Effector memory CD8-positive, alpha-beta T cell (primary cell): ENCODE measurements around the gene CPSF7.
"Not testable (repeated sequence)": the region's sequence is repeated elsewhere in the genome, so short reads cannot be mapped to it uniquely, and the experiment has no call there.

ENCODE experiments used
- ATAC-seq: fragments of 150-1000 bp; cut with Tn5 transposase; replicated peaks from 2 replicates; pipeline ENCODE4 v1.10.0; 2021; ENCODE audit warnings: mild to moderate bottlenecking, moderate library complexity
- DNase-seq, 3 experiments: peaks; one replicate each; pipeline ENCODE4 v3.0.0; 2021
- H3K27ac Mint-ChIP-seq, 2 donors: one replicate each; pipeline ENCODE4 v1.8.0; 2022; ENCODE audit warnings: mild to moderate bottlenecking in 2 of 2, mixed read lengths in 2 of 2, moderate library complexity in 2 of 2
- H3K27me3 Mint-ChIP-seq, 2 donors: one replicate each; pipeline ENCODE4 v1.8.0; 2022; ENCODE audit warnings: mixed read lengths in 2 of 2
- H3K36me3 Mint-ChIP-seq: one replicate; pipeline ENCODE4 v1.8.0; 2022; ENCODE audit warnings: mild to moderate bottlenecking, moderate library complexity, mixed read lengths; ENCODE audit not compliant: insufficient read depth
- H3K4me1 Mint-ChIP-seq, 2 donors: one replicate each; pipeline ENCODE4 v1.8.0; 2022; ENCODE audit warnings: low read depth in 2 of 2, mixed read lengths in 2 of 2
- H3K4me3 Mint-ChIP-seq, 2 donors: one replicate each; pipeline ENCODE4 v1.8.0; 2022; ENCODE audit warnings: mild to moderate bottlenecking in 2 of 2, mixed read lengths in 2 of 2, moderate library complexity in 2 of 2
- H3K9me3 Mint-ChIP-seq, 2 donors: one replicate each; pipeline ENCODE4 v1.8.0; 2022; ENCODE audit warnings: mixed read lengths in 2 of 2

Gene CPSF7

GRCh38 chr11:61401573-61401972 is 28.2 kb downstream of the CPSF7 start:
- Mint-ChIP-seq H3K9me3 (no peaks in the 10 kb centered on the region), H3K4me3 (no peak overlapping the region), H3K27me3 (no peaks in the 10 kb centered on the region), H3K36me3 (peaks cover 51% of the 10 kb centered on the region), H3K4me1 (peaks cover 1 to 8% of the 10 kb centered on the region in 2 donors), H3K27ac (peak overlapping the region; percentile 71 to 77)
- no peak for ATAC-seq
- DNase-seq, result no peak

GRCh38 chr11:61401173-61401572 is 28.6 kb downstream of the CPSF7 start:
- DNase-seq (no peak), ATAC-seq (no peak)
- Mint-ChIP-seq H3K27me3 (no peaks in the 10 kb centered on the region), H3K9me3 (no peaks in the 10 kb centered on the region), H3K36me3 (peaks cover 52% of the 10 kb centered on the region), H3K4me3 (no peak overlapping the region), H3K27ac (peak overlapping the region; percentile 77 to 84), H3K4me1 (peaks cover 1 to 8% of the 10 kb centered on the region in 2 donors)

- ATAC-seq (no peak), DNase-seq (peak in 1 of 3 experiments; percentile 5)
- peaks cover 19% of the 10 kb centered on the region in 2 donors for H3K4me1 Mint-ChIP-seq
- H3K27ac Mint-ChIP-seq, result peak overlapping the region; percentile 94
- H3K4me3 Mint-ChIP-seq, result peak overlapping the region; percentile 81 to 92
- H3K27me3 Mint-ChIP-seq, result no peaks in the 10 kb centered on the region
- no peaks in the 10 kb centered on the region for H3K9me3 Mint-ChIP-seq
- peaks cover 46% of the 10 kb centered on the region for H3K36me3 Mint-ChIP-seq
Observed at GRCh38 chr11:61392981-61393595, 36.7 kb downstream of the CPSF7 start.

GRCh38 chr11:61390161-61390560 is 39.6 kb downstream of the CPSF7 start:
- Mint-ChIP-seq H3K4me3 (no peak overlapping the region), H3K4me1 (peaks cover 25 to 26% of the 10 kb centered on the region in 2 donors), H3K27ac (no peak overlapping the region), H3K27me3 (no peaks in the 10 kb centered on the region), H3K9me3 (no peaks in the 10 kb centered on the region), H3K36me3 (peaks cover 20% of the 10 kb centered on the region)
- no peak for ATAC-seq
- no peak for DNase-seq

- no peaks in the 10 kb centered on the region for H3K36me3 Mint-ChIP-seq
- peaks cover 7% of the 10 kb centered on the region in 2 donors for H3K4me1 Mint-ChIP-seq
- H3K27ac Mint-ChIP-seq, result peak overlapping the region in 1 of 2 donors; percentile 8
- ATAC-seq (no peak), DNase-seq (no peak)
- no peaks in the 10 kb centered on the region for H3K9me3 Mint-ChIP-seq
- H3K4me3 Mint-ChIP-seq, result no peak overlapping the region
- no peaks in the 10 kb centered on the region for H3K27me3 Mint-ChIP-seq
Observed at GRCh38 chr11:61384271-61385242, 45.2 kb downstream of the CPSF7 start.

GRCh38 chr11:61383859-61384258 is 45.9 kb downstream of the CPSF7 start:
- not testable (repeated sequence) for DNase-seq, ATAC-seq, H3K9me3 Mint-ChIP-seq, H3K27me3 Mint-ChIP-seq, H3K4me1 Mint-ChIP-seq, H3K4me3 Mint-ChIP-seq, H3K36me3 Mint-ChIP-seq
- H3K27ac Mint-ChIP-seq, result peak overlapping the region in 1 of 2 donors; percentile 8

- no peak overlapping the region for H3K4me3 Mint-ChIP-seq
- H3K36me3 Mint-ChIP-seq, result no peaks in the 10 kb centered on the region
- no peaks in the 10 kb centered on the region for H3K9me3 Mint-ChIP-seq
- H3K27ac Mint-ChIP-seq, result no peak overlapping the region
- ATAC-seq (no peak), DNase-seq (no peak)
- no peaks in the 10 kb centered on the region for H3K27me3 Mint-ChIP-seq
- H3K4me1 Mint-ChIP-seq, result peaks cover 7% of the 10 kb centered on the region in 2 donors
Observed at GRCh38 chr11:61380884-61381283, 48.9 kb downstream of the CPSF7 start.

GRCh38 chr11:61378713-61379313 is 51.0 kb downstream of the CPSF7 start:
- DNase-seq, result no peak
- peak overlapping the region in 1 of 2 donors; percentile 20 for H3K27ac Mint-ChIP-seq
- no peak for ATAC-seq
- no peaks in the 10 kb centered on the region for H3K36me3 Mint-ChIP-seq
- no peaks in the 10 kb centered on the region for H3K9me3 Mint-ChIP-seq
- no peak overlapping the region for H3K4me3 Mint-ChIP-seq
- no peaks in the 10 kb centered on the region for H3K27me3 Mint-ChIP-seq
- no peaks in the 10 kb centered on the region for H3K4me1 Mint-ChIP-seq

- DNase-seq (no peak), ATAC-seq (no peak)
- Mint-ChIP-seq H3K9me3 (no peaks in the 10 kb centered on the region), H3K27ac (peak overlapping the region in 1 of 2 donors; percentile 20), H3K4me1 (no peaks in the 10 kb centered on the region), H3K27me3 (no peaks in the 10 kb centered on the region), H3K36me3 (no peaks in the 10 kb centered on the region), H3K4me3 (no peak overlapping the region)
Observed at GRCh38 chr11:61377461-61378160, 52.2 kb downstream of the CPSF7 start.

GRCh38 chr11:61375761-61376108 is 54.0 kb downstream of the CPSF7 start:
- Mint-ChIP-seq H3K4me3 (no peak overlapping the region), H3K36me3 (no peaks in the 10 kb centered on the region), H3K9me3 (no peaks in the 10 kb centered on the region), H3K27me3 (no peaks in the 10 kb centered on the region), H3K27ac (no peak overlapping the region), H3K4me1 (no peaks in the 10 kb centered on the region)
- no peak for DNase-seq
- ATAC-seq, result no peak

- Mint-ChIP-seq H3K9me3 (no peaks in the 10 kb centered on the region), H3K27ac (peak overlapping the region; percentile 44 to 60), H3K4me3 (no peak overlapping the region), H3K27me3 (no peaks in the 10 kb centered on the region), H3K36me3 (peaks cover 17% of the 10 kb centered on the region), H3K4me1 (peaks cover 0 to 1% of the 10 kb centered on the region in 2 donors)
- DNase-seq (no peak), ATAC-seq (no peak)
Observed at GRCh38 chr11:61372659-61373420, 56.9 kb downstream of the CPSF7 start.

GRCh38 chr11:61370349-61371005 is 59.3 kb downstream of the CPSF7 start:
- peaks cover 0 to 1% of the 10 kb centered on the region in 2 donors for H3K4me1 Mint-ChIP-seq
- no peak for DNase-seq
- no peak overlapping the region for H3K4me3 Mint-ChIP-seq
- no peak for ATAC-seq
- H3K9me3 Mint-ChIP-seq, result no peaks in the 10 kb centered on the region
- no peak overlapping the region for H3K27ac Mint-ChIP-seq
- H3K27me3 Mint-ChIP-seq, result no peaks in the 10 kb centered on the region
- peaks cover 39% of the 10 kb centered on the region for H3K36me3 Mint-ChIP-seq
